GM13977 (cell line): ENCODE results near the gene DRC1.

Experiments
- DNase-seq: peaks from one replicate; pipeline ENCODE4 v3.0.0; 2012; ENCODE audit warnings: low spot score
- CTCF ChIP-seq: IDR thresholded peaks from 2 replicates; pipeline ENCODE4 v1.5.1; 2012; ENCODE audit warnings: mild to moderate bottlenecking, control low read depth; ENCODE audit not compliant: insufficient read depth; ENCODE audit errors: extremely low read depth, missing control alignments
- in situ Hi-C: fragments of 300-500 bp; cut with MboI; formaldehyde crosslinking; loops from one replicate; pipeline ENCODE4 v1.12.0; 2022; ENCODE audit warnings: low sequenced_read_pairs, low pct_unique_long_range_greater_than_20kb, mixed read lengths, inconsistent platforms; ENCODE audit not compliant: unreplicated experiment

Gene DRC1

GRCh38 chr2:26474261-26474785 lies 72.6 kb downstream of the DRC1 start:
- no peak for TF ChIP-seq CTCF
- no peak for DNase-seq
- in situ Hi-C loops = loop anchor here (25.0 kb wide), 1 partner anchor 512 kb away; no protein-coding TSS in a partner anchor

GRCh38 chr2:26475037-26475436 lies 73.3 kb downstream of the DRC1 start:
- DNase-seq = no peak
- no peak for TF ChIP-seq CTCF
- in situ Hi-C loops = no loop called here

- no peak for TF ChIP-seq CTCF
- in situ Hi-C loops = no loop called here
- no peak for DNase-seq
Observed at GRCh38 chr2:26475832-26476501, 74.2 kb downstream of the DRC1 start.

GRCh38 chr2:26477126-26477910 lies 75.6 kb downstream of the DRC1 start:
- no peak for DNase-seq
- no peak for TF ChIP-seq CTCF
- in situ Hi-C loops = no loop called here

GRCh38 chr2:26477911-26478253 lies 76.2 kb downstream of the DRC1 start, which contains the start of gene OTOF:
OTOF (minus strand) TSS chr2:26478124.
- TF ChIP-seq CTCF = no peak
- in situ Hi-C loops = no loop called here
- DNase-seq = no peak

- DNase-seq = no peak
- in situ Hi-C loops = no loop called here
- no peak for TF ChIP-seq CTCF
Observed at GRCh38 chr2:26478366-26478765, 76.6 kb downstream of the DRC1 start.
